Activated T-cell treated with anti-CD3 and anti-CD28 coated beads for 24 hours (primary cell): ENCODE data around the gene SLC8A3.
A peak's percentile ranks its signal among the peaks of the same experiment; 100 is the strongest.

ENCODE experiments used
- DNase-seq: peaks from one replicate; pipeline ENCODE4 v3.0.0-alpha.2; 2020; ENCODE audit warnings: low read depth

Gene SLC8A3

GRCh38 chr14:70023871-70024270 lies 164.9 kb downstream of the SLC8A3 start:
- DNase-seq = no peak

GRCh38 chr14:70022771-70023445 lies 165.8 kb downstream of the SLC8A3 start:
- DNase-seq = no peak

GRCh38 chr14:70021548-70022220 lies 167.1 kb downstream of the SLC8A3 start:
- no peak for DNase-seq

GRCh38 chr14:70020352-70021170 lies 168.2 kb downstream of the SLC8A3 start:
- DNase-seq = no peak

- DNase-seq = no peak
These were observed 169.1 kb downstream of the SLC8A3 start for GRCh38 chr14:70019695-70020094.

GRCh38 chr14:70018713-70019211 lies 170.0 kb downstream of the SLC8A3 start:
- no peak for DNase-seq

- no peak for DNase-seq
These were observed 170.5 kb downstream of the SLC8A3 start for GRCh38 chr14:70018230-70018629.

GRCh38 chr14:70014406-70015095 lies 174.2 kb downstream of the SLC8A3 start:
- no peak for DNase-seq

- peak; percentile 4 for DNase-seq
These were observed 175.4 kb downstream of the SLC8A3 start for GRCh38 chr14:70013271-70013873.

- no peak for DNase-seq
These were observed 177.0 kb downstream of the SLC8A3 start for GRCh38 chr14:70011708-70012107.

- no peak for DNase-seq
These were observed 177.7 kb downstream of the SLC8A3 start for GRCh38 chr14:70011098-70011497.

GRCh38 chr14:70009961-70010360 lies 178.8 kb downstream of the SLC8A3 start:
- no peak for DNase-seq

GRCh38 chr14:70008284-70009262 lies 180.2 kb downstream of the SLC8A3 start:
- DNase-seq = no peak

- DNase-seq = no peak
These were observed 182.1 kb downstream of the SLC8A3 start for GRCh38 chr14:70006699-70007098.

GRCh38 chr14:70005281-70005805 lies 183.4 kb downstream of the SLC8A3 start:
- no peak for DNase-seq

- no peak for DNase-seq
These were observed 184.0 kb downstream of the SLC8A3 start for GRCh38 chr14:70004791-70005190.

GRCh38 chr14:70002589-70003346 lies 186.0 kb downstream of the SLC8A3 start:
- no peak for DNase-seq

- no peak for DNase-seq
These were observed 188.2 kb downstream of the SLC8A3 start for GRCh38 chr14:70000601-70001000.

GRCh38 chr14:69999261-69999674 lies 189.5 kb downstream of the SLC8A3 start:
- no peak for DNase-seq
